HTERT RPE-1 (cell line): ENCODE data around the gene MARCHF2.

Experiments used
- in situ Hi-C: fragments of 300-500 bp; cut with MboI; formaldehyde crosslinking; loops from 4 replicates; pipeline ENCODE4 v1.14.3; 2020; ENCODE audit warnings: low sequenced_read_pairs

The MARCHF2 gene

GRCh38 chr19:8451885-8452284 is 38.8 kb downstream of the MARCHF2 start:
- in situ Hi-C loops = no loop called here

GRCh38 chr19:8452446-8453123 is 39.5 kb downstream of the MARCHF2 start:
- in situ Hi-C loops = no loop called here

DNA sequence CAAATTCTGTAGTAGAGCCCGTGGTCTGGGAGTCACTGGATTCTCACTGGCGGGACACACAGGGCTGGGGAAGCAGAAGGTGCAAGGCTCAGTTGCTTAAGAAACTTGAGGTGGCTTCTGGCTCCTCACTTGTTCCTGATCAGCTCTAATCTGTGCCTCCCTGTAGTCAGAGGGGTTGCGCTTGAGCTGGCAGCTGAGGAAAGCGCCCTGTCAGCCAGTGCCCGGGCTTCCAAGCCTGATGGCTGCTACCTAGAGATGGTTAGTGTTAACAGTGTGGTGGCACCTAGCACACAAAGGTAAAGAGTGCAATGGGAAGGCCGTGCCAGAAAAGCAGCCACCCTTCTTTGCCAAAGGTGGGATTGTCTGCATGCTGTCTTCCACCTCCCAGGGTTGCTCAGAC is 40.5 kb downstream of the MARCHF2 start:
- in situ Hi-C loops = no loop called here

DNA sequence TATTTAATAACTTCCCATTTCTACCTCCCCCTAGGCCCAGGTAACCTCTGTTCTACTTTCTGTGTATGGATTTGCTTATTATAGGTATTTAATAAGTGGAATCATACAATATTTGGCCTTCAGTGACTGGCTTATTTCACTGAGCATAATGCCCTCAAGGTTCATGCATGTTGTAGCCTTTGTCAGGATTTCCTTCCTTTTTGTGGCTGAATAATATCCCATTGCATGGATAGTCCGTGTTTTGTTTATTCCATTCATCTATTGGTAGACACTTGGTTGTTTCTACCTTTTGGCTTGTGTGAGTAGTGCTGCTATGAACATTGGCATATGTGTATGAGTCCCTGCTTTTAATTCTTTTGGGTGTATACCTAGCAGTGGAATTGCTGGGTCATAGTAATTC is 41.1 kb downstream of the MARCHF2 start:
- in situ Hi-C loops = no loop called here

- in situ Hi-C loops = no loop called here
Observed at GRCh38 chr19:8455018-8455417, 41.9 kb downstream of the MARCHF2 start.

- in situ Hi-C loops = no loop called here
Observed at GRCh38 chr19:8456064-8456463, 43.0 kb downstream of the MARCHF2 start.

DNA sequence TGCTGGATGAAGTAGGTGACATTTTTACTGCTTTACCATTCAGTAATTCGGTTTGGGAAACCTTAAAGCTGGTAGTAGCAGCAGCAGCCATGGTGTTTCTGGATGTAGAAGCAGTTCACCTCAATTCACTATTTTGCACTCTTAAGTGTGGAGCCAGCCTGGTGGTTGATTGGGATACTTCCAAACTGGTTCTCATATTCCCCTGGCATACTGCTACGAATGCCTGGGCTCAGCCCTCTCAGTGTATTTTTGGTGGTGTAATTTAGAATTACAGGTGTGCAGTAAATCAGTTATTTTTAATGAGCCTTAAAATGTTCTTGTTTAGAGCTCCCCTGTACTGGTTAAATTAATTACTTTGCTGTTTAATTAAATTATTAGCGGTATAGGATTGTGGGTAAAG is 44.1 kb downstream of the MARCHF2 start:
- in situ Hi-C loops = no loop called here

DNA sequence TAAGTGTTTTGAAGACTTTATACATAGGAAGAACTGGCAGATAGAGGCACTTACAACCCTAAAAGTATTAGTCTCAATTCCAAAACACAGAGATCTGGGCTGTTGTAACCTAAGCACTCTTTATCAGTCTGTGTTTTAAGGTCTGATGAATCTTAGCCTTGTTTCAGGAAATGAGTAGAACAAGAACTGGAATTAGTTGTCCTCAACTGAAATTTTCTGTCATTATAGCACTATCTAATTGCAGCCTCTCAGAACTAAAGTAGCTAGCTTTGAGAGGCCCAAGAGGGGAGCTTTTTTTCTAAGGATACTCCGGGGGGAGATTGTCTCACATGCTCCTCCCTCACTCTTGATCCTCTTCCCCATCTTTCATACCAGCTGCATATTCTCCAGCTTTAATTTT is 44.7 kb downstream of the MARCHF2 start:
- in situ Hi-C loops = no loop called here

- in situ Hi-C loops = no loop called here
Observed at GRCh38 chr19:8458380-8458779, 45.3 kb downstream of the MARCHF2 start.

DNA sequence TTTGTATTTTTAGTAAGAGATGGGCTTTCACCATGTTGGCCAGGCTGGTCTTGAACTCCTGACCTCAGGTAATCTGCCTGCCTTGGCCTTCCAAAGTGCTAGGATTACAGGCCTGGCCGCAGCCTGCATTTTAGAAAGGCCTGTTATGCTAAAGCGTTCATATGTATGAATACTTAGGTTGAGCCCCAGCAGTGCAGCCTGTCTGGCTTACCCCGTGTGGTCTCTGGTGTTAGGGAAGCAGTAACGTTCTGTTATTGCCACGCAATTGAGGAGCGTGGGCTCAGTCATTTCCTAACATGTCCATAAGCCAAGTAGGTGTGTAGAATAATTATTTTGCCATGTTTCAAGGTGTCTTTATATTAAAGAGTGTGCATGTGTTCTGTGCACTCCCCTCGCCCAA is 46.0 kb downstream of the MARCHF2 start:
- in situ Hi-C loops = no loop called here

- in situ Hi-C loops = no loop called here
Observed at GRCh38 chr19:8459520-8460270, 46.6 kb downstream of the MARCHF2 start.

GRCh38 chr19:8460516-8461298 is 47.6 kb downstream of the MARCHF2 start:
- in situ Hi-C loops = no loop called here

DNA sequence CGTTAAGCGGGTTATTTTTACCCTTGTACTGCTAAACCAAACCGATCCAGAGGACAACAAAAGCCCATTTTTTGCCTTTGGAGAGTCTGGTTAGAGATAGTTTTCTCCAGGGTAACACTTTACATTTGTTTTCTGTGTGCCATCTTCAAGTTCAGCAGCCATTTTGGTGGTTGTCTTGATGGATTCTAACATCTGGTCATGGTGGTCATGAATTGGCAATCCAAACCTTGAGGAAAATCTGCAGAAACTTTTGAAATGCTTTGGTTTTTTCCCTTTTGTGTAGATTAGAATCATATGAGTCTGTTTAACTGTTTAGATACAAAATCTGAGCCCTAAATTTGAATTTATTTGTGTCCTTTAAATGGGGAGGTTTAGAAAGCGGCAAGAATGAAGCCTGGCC is 48.3 kb downstream of the MARCHF2 start:
- in situ Hi-C loops = no loop called here

GRCh38 chr19:8461891-8462290 is 48.8 kb downstream of the MARCHF2 start:
- in situ Hi-C loops = no loop called here

DNA sequence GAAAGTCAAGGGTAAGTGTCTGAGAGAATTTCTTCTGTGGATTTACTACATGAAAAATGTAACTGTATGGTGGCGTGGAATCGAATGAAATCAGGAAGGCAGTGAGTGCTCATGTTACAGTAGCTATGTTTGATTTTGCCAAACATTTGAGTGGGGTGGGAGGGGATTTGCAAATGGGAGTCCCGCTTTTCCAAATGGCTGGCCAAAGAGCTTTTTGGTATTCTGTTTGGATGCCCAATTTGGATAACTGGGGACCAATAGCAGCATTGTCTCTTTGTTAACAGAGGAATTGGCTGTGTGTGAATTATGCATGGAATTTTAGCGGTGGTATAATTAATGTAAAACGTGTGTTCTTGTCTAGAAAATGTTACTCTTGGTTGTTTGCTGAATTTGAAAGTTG is 49.5 kb downstream of the MARCHF2 start:
- in situ Hi-C loops = no loop called here

GRCh38 chr19:8463365-8463764 is 50.3 kb downstream of the MARCHF2 start:
- in situ Hi-C loops = no loop called here

GRCh38 chr19:8466018-8466417 is 52.9 kb downstream of the MARCHF2 start:
- in situ Hi-C loops = no loop called here

DNA sequence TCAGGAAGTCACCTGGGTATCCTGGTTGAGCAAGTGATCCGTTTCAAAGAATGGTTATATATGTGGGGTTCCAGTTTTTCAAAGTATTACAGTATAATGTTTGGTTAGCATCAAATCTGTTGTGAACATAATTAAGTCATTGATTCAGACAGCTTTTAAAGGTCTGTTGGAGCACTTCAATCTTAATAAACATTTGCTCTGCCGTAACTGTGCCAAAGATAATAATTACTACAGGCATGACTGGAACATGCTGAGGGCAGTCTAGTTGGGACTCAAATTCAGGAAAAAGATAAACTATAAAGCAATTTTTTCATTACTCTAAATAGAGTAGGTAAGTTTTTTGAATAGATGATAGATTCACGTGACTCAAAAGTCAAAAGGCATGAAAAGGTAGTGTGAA is 55.0 kb downstream of the MARCHF2 start:
- in situ Hi-C loops = no loop called here

GRCh38 chr19:8468761-8469373 is 55.8 kb downstream of the MARCHF2 start:
- in situ Hi-C loops = no loop called here

- in situ Hi-C loops = no loop called here
Observed at GRCh38 chr19:8469613-8470368, 56.7 kb downstream of the MARCHF2 start.
